A549 (cell line): ENCODE results near the gene SPINK2. TPM values are rescaled to one million over a fixed set of nuclear protein-coding genes. Genes with fewer than 3 reads are reported as not detected.

Source experiments
- ATAC-seq, 2 experiments: fragments of 200-7000 bp in 1 of 2; fragments of >200 bp in 1 of 2; cut with Nextera tagmentation in 1 of 2; cut with Tn5 transposase in 1 of 2; 3 replicates each; pipeline versions ENCODE4 v1.8.0 to v1.9.1; 2018 to 2020; ENCODE audit warnings: mild to moderate bottlenecking in 1 of 2, moderate library complexity in 1 of 2
- CTCF ChIA-PET: fragments of 300-600 bp; sonication (Branson Sonifier 250); formaldehyde crosslinking; extraction: SDS; loops from one replicate; lab custom pipeline; 2021; ENCODE audit warnings: antibody characterized with exemption, inconsistent platforms; lab: Yijun Ruan, JAX
- POLR2A ChIA-PET: fragments of 350-600 bp; formaldehyde crosslinking; extraction: SDS; loops from one replicate; lab custom pipeline; 2021; ENCODE audit warnings: antibody characterized with exemption, inconsistent platforms; lab: Yijun Ruan, JAX
- DNase-seq, 2 experiments: peaks; one replicate each; pipeline versions ENCODE4 v3.0.0 to v3.0.0-alpha.2; 2011 to 2016; ENCODE audit warnings: low read depth in 1 of 2, low spot score in 1 of 2
- FAIRE-seq: peaks from 2 replicates; lab custom pipeline; 2011; peaks lifted over from hg19 to GRCh38; lab: Jason Lieb, UNC
- H3K27ac ChIP-seq, 2 experiments: fragments of >200 bp; sonication (Bioruptor Twin); formaldehyde crosslinking; 3 replicates each; pipeline ENCODE4 v1.5.1; 2016 to 2017
- H3K4me1 ChIP-seq: fragments of >200 bp; sonication (Bioruptor Twin); formaldehyde crosslinking; 3 replicates; pipeline ENCODE4 v1.6.1; 2016
- H3K4me2 ChIP-seq: fragments of >200 bp; sonication (Bioruptor Twin); formaldehyde crosslinking; 3 replicates; pipeline ENCODE4 v1.6.1; 2016
- H3K4me3 ChIP-seq: fragments of >200 bp; sonication (Bioruptor Twin); formaldehyde crosslinking; 3 replicates; pipeline ENCODE4 v1.5.1; 2016
- H3K9me3 ChIP-seq: fragments of >200 bp; sonication (Bioruptor Twin); formaldehyde crosslinking; 3 replicates; pipeline ENCODE4 v1.6.1; 2016
- BCL3 ChIP-seq: fragments of >200 bp; sonication (Bioruptor Twin); formaldehyde crosslinking; IDR thresholded peaks from 3 replicates; pipeline ENCODE4 v1.6.1; 2016
- BHLHE40 ChIP-seq: IDR thresholded peaks from 2 replicates; pipeline ENCODE4 v1.6.1; 2012; ENCODE audit warnings: low read depth, low read length, inconsistent platforms
- CBX2 ChIP-seq: fragments of 200-600 bp; sonication (generic); IDR thresholded peaks from 2 replicates; pipeline ENCODE4 v1.6.1; 2016; ENCODE audit warnings: low read depth, mild to moderate bottlenecking, borderline replicate concordance
- CBX8 ChIP-seq: fragments of 200-600 bp; sonication (generic); IDR thresholded peaks from 2 replicates; pipeline ENCODE4 v1.6.1; 2016
- CHD4 ChIP-seq: fragments of 200-600 bp; sonication (generic); IDR thresholded peaks from 2 replicates; pipeline ENCODE4 v1.6.1; 2016; ENCODE audit warnings: antibody characterized with exemption, mild to moderate bottlenecking, borderline replicate concordance
- CTCF ChIP-seq: fragments of >200 bp; sonication (Bioruptor Twin); formaldehyde crosslinking; IDR thresholded peaks from 3 replicates; pipeline ENCODE4 v1.5.1; 2016
- EHMT2 ChIP-seq: fragments of 200-600 bp; sonication (generic); IDR thresholded peaks from 2 replicates; pipeline ENCODE4 v1.6.1; 2016; ENCODE audit warnings: antibody characterized with exemption, low read depth, mild to moderate bottlenecking, moderate library complexity
- EP300 ChIP-seq, 2 experiments: fragments of >200 bp; sonication (Bioruptor Twin); formaldehyde crosslinking; IDR thresholded peaks; 2 replicates in 1 of 2; 3 replicates in 1 of 2; pipeline ENCODE4 v1.6.1; 2016 to 2017
- FOSL2 ChIP-seq, 2 experiments: fragments of 450-650 bp in 1 of 2; fragments of >200 bp in 1 of 2; sonication (Bioruptor Twin) in 1 of 2; formaldehyde crosslinking; IDR thresholded peaks; 2 replicates each; pipeline versions ENCODE4 v1.5.0 to v1.6.1; 2016 to 2020; ENCODE audit warnings: mild to moderate bottlenecking in 1 of 2, moderate library complexity in 1 of 2
- FOXS1 ChIP-seq: fragments of 250-450 bp; sonication (Bioruptor Pico); IDR thresholded peaks from 2 replicates; pipeline ENCODE4 v1.5.0; 2020; ENCODE audit warnings: mild to moderate bottlenecking, moderate library complexity
- GATA3 ChIP-seq: IDR thresholded peaks from 2 replicates; pipeline ENCODE4 v1.6.1; 2012; ENCODE audit warnings: borderline replicate concordance
- HEYL ChIP-seq: fragments of 250-450 bp; sonication (Bioruptor Pico); IDR thresholded peaks from 2 replicates; pipeline ENCODE4 v1.8.0; 2021; ENCODE audit warnings: mild to moderate bottlenecking, moderate library complexity
- HOXA7 ChIP-seq: fragments of 250-450 bp; sonication (Bioruptor Pico); IDR thresholded peaks from 2 replicates; pipeline ENCODE4 v1.5.0; 2020; ENCODE audit warnings: mild to moderate bottlenecking, moderate library complexity
- HOXB13 ChIP-seq: fragments of 250-450 bp; sonication (Bioruptor Pico); IDR thresholded peaks from 2 replicates; pipeline ENCODE4 v1.5.0; 2020; ENCODE audit warnings: low read depth, mild to moderate bottlenecking, moderate library complexity
- HOXB5 ChIP-seq: fragments of 250-450 bp; sonication (Bioruptor Pico); IDR thresholded peaks from 2 replicates; pipeline ENCODE4 v1.5.0; 2020; ENCODE audit warnings: mild to moderate bottlenecking, moderate library complexity
- JUN ChIP-seq, 2 experiments: fragments of >200 bp; sonication (Bioruptor Twin); formaldehyde crosslinking; IDR thresholded peaks; 2 replicates in 1 of 2; 3 replicates in 1 of 2; pipeline ENCODE4 v1.6.1; 2016 to 2017
- KDM1A ChIP-seq: fragments of 200-600 bp; sonication (generic); IDR thresholded peaks from 2 replicates; pipeline ENCODE4 v1.6.1; 2016; ENCODE audit warnings: low read depth, mild to moderate bottlenecking
- KDM5A ChIP-seq: fragments of 200-600 bp; sonication (generic); IDR thresholded peaks from 2 replicates; pipeline ENCODE4 v1.6.1; 2016; ENCODE audit warnings: antibody characterized with exemption, mild to moderate bottlenecking
- MAZ ChIP-seq: fragments of 150-350 bp; IDR thresholded peaks from 2 replicates; pipeline ENCODE4 v1.6.1; 2014; ENCODE audit warnings: antibody characterized with exemption, low read depth, low read length, borderline replicate concordance
- NFE2L2 ChIP-seq: fragments of 150-350 bp; conservative IDR thresholded peaks from 2 replicates; pipeline ENCODE4 v1.6.1; 2014; ENCODE audit warnings: low read length
- NPAS2 ChIP-seq: fragments of 250-450 bp; sonication (Bioruptor Pico); IDR thresholded peaks from 2 replicates; pipeline ENCODE4 v1.8.0; 2022; ENCODE audit warnings: mild to moderate bottlenecking, moderate library complexity, borderline replicate concordance
- POLR2AphosphoS2 ChIP-seq: conservative IDR thresholded peaks from 2 replicates; pipeline ENCODE4 v1.6.1; 2012; ENCODE audit warnings: low read length, improper control_type of control experiment, inconsistent platforms
- RARB ChIP-seq: fragments of 250-450 bp; sonication (Bioruptor Pico); IDR thresholded peaks from 2 replicates; pipeline ENCODE4 v1.8.0; 2021; ENCODE audit warnings: mild to moderate bottlenecking, moderate library complexity
- RCOR1 ChIP-seq: fragments of 150-350 bp; IDR thresholded peaks from 2 replicates; pipeline ENCODE4 v1.6.1; 2014; ENCODE audit warnings: antibody characterized with exemption, low read length, low read depth
- RNF2 ChIP-seq: fragments of 200-600 bp; sonication (generic); IDR thresholded peaks from 2 replicates; pipeline ENCODE4 v1.6.1; 2016; ENCODE audit warnings: low read depth, mild to moderate bottlenecking, antibody characterized with exemption, moderate library complexity, borderline replicate concordance
- TP53 ChIP-seq: fragments of 250-450 bp; sonication (Bioruptor Pico); IDR thresholded peaks from 2 replicates; pipeline ENCODE4 v1.5.0; 2021; ENCODE audit warnings: mild to moderate bottlenecking, moderate library complexity
- USF2 ChIP-seq: fragments of 450-650 bp; IDR thresholded peaks from 2 replicates; pipeline ENCODE4 v1.6.1; 2014; ENCODE audit warnings: antibody characterized with exemption
- ZSCAN20 ChIP-seq: fragments of 250-450 bp; sonication (Bioruptor Pico); IDR thresholded peaks from 2 replicates; pipeline ENCODE4 v1.8.0; 2022; ENCODE audit warnings: mild to moderate bottlenecking, moderate library complexity
- WGBS: methylation state at CpG from one replicate; pipeline ENCODE4 v1.1.6; 2017; ENCODE audit errors: missing lambda C conversion rate; 5-methylcytosine and 5-hydroxymethylcytosine counted together
- polyA plus RNA-seq, 4 experiments: library from polyadenylated mRNA; depleted of rRNA in 3 of 4; stranded (reverse); fragments of >200 nt; fragmentation: RNase III in 1 of 4; extraction: RNeasy Plus Mini Kit Qiagen cat#74134 plus additional on column Dnase treatment in 1 of 4; gene quantifications; 2 replicates in 3 of 4; 3 replicates in 1 of 4; pipeline ENCODE4 v1.2.3, GENCODE V29; 2011 to 2017

Gene SPINK2
- polyA plus RNA-seq, 2 of the 4 experiments (the other 2 are of a cell fraction) = not detected

- no peak for TF ChIP-seq POLR2AphosphoS2
- no peak for TF ChIP-seq CBX8
- TF ChIP-seq RARB (CRISPR knock-in tag) = no peak
- TF ChIP-seq CHD4 = no peak
- no peak for TF ChIP-seq NPAS2 (CRISPR knock-in tag)
- no peak for TF ChIP-seq BCL3
- no peak for TF ChIP-seq TP53 (CRISPR knock-in tag)
- TF ChIP-seq ZSCAN20 (CRISPR knock-in tag) = no peak
- no peak for TF ChIP-seq RNF2
- no peak for TF ChIP-seq RCOR1
- TF ChIP-seq HOXB13 (CRISPR knock-in tag) = no peak
- no peak for TF ChIP-seq BHLHE40
- no peak for TF ChIP-seq HOXB5 (CRISPR knock-in tag)
- no peak for TF ChIP-seq EP300 (IDR thresholded peaks at IDR 0.05)
- TF ChIP-seq FOSL2 (IDR thresholded peaks at IDR 0.05) = no peak
- TF ChIP-seq FOSL2 (CRISPR knock-in tag; IDR thresholded peaks at IDR 0.05) = no peak
- H3K4me2 ChIP-seq = no peak overlapping the region
- H3K9me3 ChIP-seq = no peaks in the 10 kb centered on the region
- H3K27ac ChIP-seq = no peak overlapping the region
- ChIA-PET POLR2A (no interaction called here), CTCF (interaction anchor here (1.6 kb wide), 1 partner anchor 251 kb away, joined by 5 read pairs; no protein-coding TSS in a partner anchor)
- 83% methylated on average over 3 of the region's 3 CpGs for WGBS
- ATAC-seq (no peak), FAIRE-seq (no peak), DNase-seq (no peak)
- H3K4me1 ChIP-seq = no peaks in the 10 kb centered on the region
- H3K4me3 ChIP-seq = no peak overlapping the region
These were observed 25.3 kb downstream of the SPINK2 start for GRCh38 chr4:56796211-56796610.

GRCh38 chr4:56791316-56791715, 30.2 kb downstream of the SPINK2 start:
- Histone ChIP-seq H3K9me3 (no peaks in the 10 kb centered on the region), H3K4me1 (no peaks in the 10 kb centered on the region), H3K27ac (no peak overlapping the region), H3K4me2 (no peak overlapping the region), H3K4me3 (no peak overlapping the region)
- DNase-seq = no peak
- ChIA-PET CTCF (no interaction called here), POLR2A (no interaction called here)
- WGBS = 42% methylated on average over 4 of the region's 4 CpGs
- ATAC-seq = no peak
- TF ChIP-seq HEYL (CRISPR knock-in tag) = no peak
- TF ChIP-seq USF2 = no peak
- TF ChIP-seq NPAS2 (CRISPR knock-in tag) = no peak
- no peak for TF ChIP-seq HOXA7
- no peak for TF ChIP-seq MAZ
- no peak for TF ChIP-seq RCOR1
- FAIRE-seq = no peak

- DNase-seq (no peak), ATAC-seq (no peak), FAIRE-seq (no peak)
- TF ChIP-seq KDM1A (no peak), KDM5A (no peak), GATA3 (no peak), CBX2 (no peak), EHMT2 (no peak), FOXS1 (CRISPR knock-in tag) (no peak), JUN (IDR thresholded peaks at IDR 0.05) (no peak), TP53 (CRISPR knock-in tag) (no peak), NFE2L2 (no peak), CTCF (no peak)
- ChIA-PET POLR2A (no interaction called here), CTCF (interaction anchor here (2.6 kb wide), 1 partner anchor 9 kb away, joined by 13 read pairs; no protein-coding TSS in a partner anchor)
- no peak overlapping the region for H3K27ac ChIP-seq
- H3K4me1 ChIP-seq = no peaks in the 10 kb centered on the region
- no peaks in the 10 kb centered on the region for H3K9me3 ChIP-seq
- H3K4me3 ChIP-seq = no peak overlapping the region
- no peak overlapping the region for H3K4me2 ChIP-seq
- WGBS = 33% methylated on average over 1 of the region's 1 CpG
These were observed 30.8 kb downstream of the SPINK2 start for GRCh38 chr4:56790691-56791091.
